Measurements from ENCODE around the gene MRAS.

MRAS gene

GRCh38 chr3:138351151-138351550 lies 2.8 kb downstream of the MRAS start:
- peaks cover 49% of the 10 kb centered on the region for H3K36me3 Mint-ChIP-seq (ENCODE audit: low read depth)
- no peak overlapping the region for H3K4me3 Mint-ChIP-seq
- peaks cover 59% of the 10 kb centered on the region for H3K4me1 Mint-ChIP-seq (ENCODE audit: low read depth)
- no peaks in the 10 kb centered on the region for H3K9me3 Mint-ChIP-seq
- H3K27me3 Mint-ChIP-seq = no peaks in the 10 kb centered on the region
- intact Hi-C loops (cut with micrococcal nuclease) = no loop called here
- H3K27ac Mint-ChIP-seq = peak overlapping the region; percentile 99

- peaks cover 61% of the 10 kb centered on the region for H3K4me1 Mint-ChIP-seq (ENCODE audit: low read depth)
- no peaks in the 10 kb centered on the region for H3K9me3 Mint-ChIP-seq
- H3K4me3 Mint-ChIP-seq = no peak overlapping the region
- no peaks in the 10 kb centered on the region for H3K27me3 Mint-ChIP-seq
- intact Hi-C loops (cut with micrococcal nuclease) = no loop called here
- H3K36me3 Mint-ChIP-seq (ENCODE audit: low read depth) = peaks cover 58% of the 10 kb centered on the region
- no peak overlapping the region for H3K27ac Mint-ChIP-seq
Observed at GRCh38 chr3:138351916-138352550, 3.7 kb downstream of the MRAS start.

GRCh38 chr3:138354376-138354775 lies 6.0 kb downstream of the MRAS start:
- peaks cover 66% of the 10 kb centered on the region for H3K4me1 Mint-ChIP-seq (ENCODE audit: low read depth)
- H3K4me3 Mint-ChIP-seq = no peak overlapping the region
- no peaks in the 10 kb centered on the region for H3K27me3 Mint-ChIP-seq
- no peaks in the 10 kb centered on the region for H3K9me3 Mint-ChIP-seq
- no peak overlapping the region for H3K27ac Mint-ChIP-seq
- intact Hi-C loops (cut with micrococcal nuclease) = no loop called here
- H3K36me3 Mint-ChIP-seq (ENCODE audit: low read depth) = peaks cover 64% of the 10 kb centered on the region

- H3K36me3 Mint-ChIP-seq (ENCODE audit: low read depth) = peaks cover 64% of the 10 kb centered on the region
Observed at GRCh38 chr3:138355071-138355470, 6.7 kb downstream of the MRAS start.

GRCh38 chr3:138356730-138357405 lies 8.5 kb downstream of the MRAS start:
- Mint-ChIP-seq H3K4me1 (ENCODE audit: low read depth) (peaks cover 56% of the 10 kb centered on the region), H3K4me3 (no peak overlapping the region), H3K27me3 (no peaks in the 10 kb centered on the region), H3K27ac (no peak overlapping the region), H3K36me3 (ENCODE audit: low read depth) (peaks cover 76% of the 10 kb centered on the region), H3K9me3 (no peaks in the 10 kb centered on the region)
- intact Hi-C loops (cut with micrococcal nuclease) = no loop called here

More at GRCh38 chr3:138355071-138355470, 6.7 kb downstream of the MRAS start:
- no peaks in the 10 kb centered on the region for H3K9me3 Mint-ChIP-seq
- no peak overlapping the region for H3K4me3 Mint-ChIP-seq
- peaks cover 59% of the 10 kb centered on the region for H3K4me1 Mint-ChIP-seq (ENCODE audit: low read depth)
- no peaks in the 10 kb centered on the region for H3K27me3 Mint-ChIP-seq
- H3K27ac Mint-ChIP-seq = no peak overlapping the region
- intact Hi-C loops (cut with micrococcal nuclease) = no loop called here

GRCh38 chr3:138359148-138359918 lies 11.0 kb downstream of the MRAS start:
- H3K36me3 Mint-ChIP-seq (ENCODE audit: low read depth) = peaks cover 71% of the 10 kb centered on the region
- no peaks in the 10 kb centered on the region for H3K27me3 Mint-ChIP-seq
- H3K4me1 Mint-ChIP-seq (ENCODE audit: low read depth) = peaks cover 41% of the 10 kb centered on the region
- intact Hi-C loops (cut with micrococcal nuclease) = no loop called here
- no peak overlapping the region for H3K27ac Mint-ChIP-seq
- H3K9me3 Mint-ChIP-seq = no peaks in the 10 kb centered on the region
- no peak overlapping the region for H3K4me3 Mint-ChIP-seq

- Mint-ChIP-seq H3K36me3 (ENCODE audit: low read depth) (peaks cover 68% of the 10 kb centered on the region), H3K4me1 (ENCODE audit: low read depth) (peaks cover 47% of the 10 kb centered on the region), H3K9me3 (no peaks in the 10 kb centered on the region), H3K4me3 (no peak overlapping the region), H3K27ac (no peak overlapping the region), H3K27me3 (no peaks in the 10 kb centered on the region)
- intact Hi-C loops (cut with micrococcal nuclease) = no loop called here
Observed at GRCh38 chr3:138359919-138360868, 11.8 kb downstream of the MRAS start.

GRCh38 chr3:138360869-138361525 lies 12.6 kb downstream of the MRAS start:
- Mint-ChIP-seq H3K27ac (peak overlapping the region; percentile 35), H3K9me3 (no peaks in the 10 kb centered on the region), H3K27me3 (no peaks in the 10 kb centered on the region), H3K4me1 (ENCODE audit: low read depth) (peaks cover 55% of the 10 kb centered on the region), H3K36me3 (ENCODE audit: low read depth) (peaks cover 60% of the 10 kb centered on the region), H3K4me3 (no peak overlapping the region)
- intact Hi-C loops (cut with micrococcal nuclease) = no loop called here

- Mint-ChIP-seq H3K27me3 (no peaks in the 10 kb centered on the region), H3K36me3 (ENCODE audit: low read depth) (peaks cover 54% of the 10 kb centered on the region), H3K4me3 (no peak overlapping the region), H3K9me3 (no peaks in the 10 kb centered on the region), H3K4me1 (ENCODE audit: low read depth) (peaks cover 61% of the 10 kb centered on the region), H3K27ac (peak overlapping the region; percentile 35)
- intact Hi-C loops (cut with micrococcal nuclease) = no loop called here
Observed at GRCh38 chr3:138361561-138361971, 13.2 kb downstream of the MRAS start.

- Mint-ChIP-seq H3K9me3 (no peaks in the 10 kb centered on the region), H3K27ac (peak overlapping the region; percentile 4), H3K4me1 (ENCODE audit: low read depth) (peaks cover 63% of the 10 kb centered on the region), H3K36me3 (ENCODE audit: low read depth) (peaks cover 45% of the 10 kb centered on the region), H3K4me3 (no peak overlapping the region), H3K27me3 (no peaks in the 10 kb centered on the region)
- intact Hi-C loops (cut with micrococcal nuclease) = no loop called here
Observed at GRCh38 chr3:138362538-138362937, 14.2 kb downstream of the MRAS start.

- Mint-ChIP-seq H3K27me3 (no peaks in the 10 kb centered on the region), H3K36me3 (ENCODE audit: low read depth) (peaks cover 37% of the 10 kb centered on the region), H3K27ac (peak overlapping the region; percentile 4), H3K4me3 (no peak overlapping the region), H3K9me3 (no peaks in the 10 kb centered on the region), H3K4me1 (ENCODE audit: low read depth) (peaks cover 66% of the 10 kb centered on the region)
- intact Hi-C loops (cut with micrococcal nuclease) = no loop called here
Observed at GRCh38 chr3:138363322-138363721, 14.9 kb downstream of the MRAS start.

- H3K4me3 Mint-ChIP-seq = no peak overlapping the region
- H3K9me3 Mint-ChIP-seq = no peaks in the 10 kb centered on the region
- peaks cover 69% of the 10 kb centered on the region for H3K4me1 Mint-ChIP-seq (ENCODE audit: low read depth)
- intact Hi-C loops (cut with micrococcal nuclease) = no loop called here
- peak overlapping the region; percentile 95 for H3K27ac Mint-ChIP-seq
- H3K27me3 Mint-ChIP-seq = no peaks in the 10 kb centered on the region
- H3K36me3 Mint-ChIP-seq (ENCODE audit: low read depth) = peaks cover 30% of the 10 kb centered on the region
Observed at GRCh38 chr3:138364356-138365252, 16.2 kb downstream of the MRAS start.
